ENCODE results near the gene FANCL.
"Not testable (repeated sequence)": the region's sequence is repeated elsewhere in the genome, so short reads cannot be mapped to it uniquely, and the experiment has no call there.

The FANCL gene

DNA sequence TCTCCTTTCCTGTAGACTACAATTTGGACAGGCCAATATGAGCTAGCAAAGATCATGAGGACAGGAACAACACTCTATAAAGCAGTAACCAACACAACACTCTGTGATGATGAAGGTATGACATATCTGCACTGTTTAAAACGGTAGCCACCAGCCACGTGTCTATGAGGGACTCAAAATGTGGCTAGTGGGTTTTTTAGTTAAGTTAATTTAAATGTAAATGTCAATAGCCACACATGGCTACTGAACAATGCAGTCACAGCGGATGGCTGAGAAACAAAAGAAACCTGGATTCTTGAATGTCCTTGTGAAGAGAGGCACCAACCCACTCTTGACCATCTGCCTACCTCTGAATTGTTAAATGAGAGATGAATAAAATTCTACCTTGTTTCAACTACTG lies 33.9 kb downstream of the FANCL start:
- in situ Hi-C loops (cut with HindIII; ENCODE audit: low sequenced_read_pairs), result no loop called here

DNA sequence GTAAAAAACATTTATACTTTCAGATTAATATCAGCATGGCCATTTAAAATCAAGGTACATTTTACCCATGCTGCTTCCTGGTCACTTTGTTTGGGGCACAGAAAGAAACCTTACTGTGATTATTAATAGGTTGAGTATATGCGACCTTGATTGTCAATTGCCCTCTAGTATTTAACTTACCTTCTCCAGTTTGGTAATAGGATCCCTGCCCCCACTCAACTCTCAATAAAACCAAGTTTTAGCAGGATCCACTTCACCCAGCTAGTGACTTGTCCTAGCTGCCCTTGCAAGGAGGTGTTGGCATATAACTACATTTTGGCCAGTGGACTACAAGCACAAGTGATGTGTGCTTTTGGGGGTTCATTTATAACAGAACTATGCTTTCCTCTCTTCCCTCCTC lies 34.3 kb downstream of the FANCL start:
- in situ Hi-C loops (cut with HindIII; ENCODE audit: low sequenced_read_pairs), result no loop called here

DNA sequence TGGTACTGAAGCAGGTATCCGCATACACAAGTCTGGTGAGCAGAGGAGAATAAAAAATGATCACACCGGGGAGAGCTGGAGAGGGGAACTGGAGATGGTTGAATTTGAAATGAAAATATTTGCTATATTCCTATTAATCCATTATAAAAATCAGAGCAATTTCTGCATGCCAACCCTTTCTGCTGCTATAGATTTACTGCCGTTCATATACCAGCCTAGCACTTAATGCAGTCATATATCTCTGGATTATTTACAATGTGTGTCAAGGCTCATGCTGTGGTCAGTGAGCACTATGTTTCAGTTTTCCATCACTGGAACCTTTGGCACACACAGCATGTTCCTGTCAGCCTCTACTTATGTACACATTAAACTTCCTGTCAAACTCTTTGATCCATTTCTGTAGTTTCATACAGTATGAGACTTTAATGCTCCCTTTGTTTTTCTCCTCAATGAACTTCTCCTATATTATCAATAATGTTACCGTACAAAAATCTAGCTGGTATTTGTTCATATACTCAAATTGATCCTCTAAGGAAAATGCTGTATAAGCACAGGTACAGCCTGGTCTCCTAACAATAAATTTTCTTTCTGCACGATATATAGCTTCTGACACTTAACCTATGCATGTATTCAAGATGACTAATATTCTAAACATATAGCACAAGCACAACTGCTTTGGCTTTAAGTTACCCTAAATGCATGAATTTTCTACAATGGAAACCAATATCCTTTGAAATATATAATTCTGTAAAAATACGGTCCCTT lies 36.7 kb downstream of the FANCL start:
- in situ Hi-C loops (cut with HindIII; ENCODE audit: low sequenced_read_pairs), result no loop called here

DNA sequence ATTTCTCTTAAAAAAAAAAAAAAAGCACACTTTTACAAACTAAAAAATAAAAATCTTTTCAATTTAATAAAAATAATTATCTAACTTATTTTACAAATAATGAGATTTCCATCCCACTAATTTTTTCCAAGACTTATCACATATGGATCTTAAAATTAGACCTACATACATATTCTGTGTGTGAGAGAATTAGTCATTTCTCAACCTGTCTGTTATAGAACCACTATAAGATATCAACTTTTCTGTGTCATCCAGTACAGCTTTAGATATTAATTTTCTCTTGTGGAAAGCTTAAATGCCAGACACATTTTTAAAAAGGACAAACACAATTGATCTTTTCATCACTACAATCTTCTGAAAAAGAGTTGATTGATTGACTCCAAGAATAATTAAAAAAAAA lies 38.1 kb downstream of the FANCL start:
- in situ Hi-C loops (cut with HindIII; ENCODE audit: low sequenced_read_pairs), result no loop called here

DNA sequence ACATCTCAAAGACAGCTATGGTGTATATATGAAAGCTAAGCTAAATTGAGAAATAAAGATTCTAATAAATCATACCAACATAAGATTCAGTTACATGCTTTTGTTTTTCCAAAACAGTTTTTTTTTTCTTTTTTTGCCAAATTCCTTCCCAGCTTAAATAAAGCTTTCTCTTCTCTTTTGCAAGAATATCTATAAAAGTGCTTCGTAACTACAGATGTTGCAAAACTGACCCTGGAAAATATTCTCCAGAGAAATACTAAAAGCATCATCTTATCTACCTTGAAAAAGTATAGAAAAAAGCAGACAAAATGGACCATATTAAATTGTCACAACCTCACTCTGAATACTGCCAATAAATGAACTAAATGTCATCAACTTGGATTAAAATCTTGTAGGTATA lies 38.7 kb downstream of the FANCL start:
- in situ Hi-C loops (cut with HindIII; ENCODE audit: low sequenced_read_pairs), result no loop called here

DNA sequence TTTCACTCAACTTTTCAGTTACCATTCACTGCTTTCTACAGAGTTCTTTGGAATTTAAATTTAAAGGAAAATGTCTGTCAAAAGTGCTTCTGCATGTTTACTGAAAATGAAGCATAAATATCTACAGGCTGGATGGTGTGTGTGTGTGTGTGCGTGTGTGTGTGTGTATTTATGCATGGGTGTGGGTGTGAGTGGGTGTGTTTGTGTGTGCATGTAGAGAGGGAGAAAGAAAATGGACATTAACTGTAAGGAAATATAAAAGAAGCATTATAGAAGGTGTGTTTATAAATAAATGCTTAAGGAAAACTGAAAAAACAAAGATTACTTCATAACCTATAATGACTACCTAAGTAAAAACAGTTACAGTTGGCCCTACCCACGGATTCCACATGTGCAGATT lies 43.2 kb downstream of the FANCL start:
- in situ Hi-C loops (cut with HindIII; ENCODE audit: low sequenced_read_pairs), result no loop called here

DNA sequence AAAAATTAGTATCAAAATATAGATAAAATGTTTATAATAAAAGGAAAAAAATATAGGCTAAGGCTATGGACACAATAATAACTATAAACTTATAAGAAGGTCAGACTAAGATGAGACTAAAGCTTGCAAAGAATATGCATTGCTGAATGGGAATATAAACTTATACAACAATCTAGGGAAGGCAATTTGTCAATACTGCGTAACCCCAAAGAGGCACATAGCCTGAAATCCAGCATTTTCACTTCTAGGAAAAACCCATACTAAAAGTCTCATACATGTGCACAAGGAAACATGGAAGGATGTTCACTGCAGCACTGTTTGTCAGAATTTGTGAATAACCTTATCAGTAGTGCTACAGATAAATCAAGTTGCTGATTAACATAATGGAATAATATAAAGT lies 45.5 kb downstream of the FANCL start:
- in situ Hi-C loops (cut with HindIII; ENCODE audit: low sequenced_read_pairs), result no loop called here

DNA sequence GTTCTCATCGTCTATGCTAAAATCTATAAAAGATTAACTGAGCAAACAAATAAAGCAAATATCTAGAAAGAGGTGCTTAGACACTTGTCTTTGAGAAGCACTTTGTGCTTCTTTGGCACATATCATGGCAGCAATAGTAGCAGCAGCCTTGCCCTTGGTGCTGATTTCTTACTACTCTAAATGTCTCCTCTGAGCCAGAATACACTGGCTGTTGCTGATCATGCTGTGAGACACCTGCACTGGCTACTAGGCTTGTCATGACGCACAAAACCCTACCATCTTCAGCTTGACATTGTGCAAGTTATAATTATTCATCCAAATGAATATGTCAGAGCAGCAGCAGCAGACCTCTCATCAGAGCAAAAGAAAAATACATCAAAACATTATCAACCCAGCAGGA lies 46.7 kb downstream of the FANCL start:
- in situ Hi-C loops (cut with HindIII; ENCODE audit: low sequenced_read_pairs), result no loop called here

DNA sequence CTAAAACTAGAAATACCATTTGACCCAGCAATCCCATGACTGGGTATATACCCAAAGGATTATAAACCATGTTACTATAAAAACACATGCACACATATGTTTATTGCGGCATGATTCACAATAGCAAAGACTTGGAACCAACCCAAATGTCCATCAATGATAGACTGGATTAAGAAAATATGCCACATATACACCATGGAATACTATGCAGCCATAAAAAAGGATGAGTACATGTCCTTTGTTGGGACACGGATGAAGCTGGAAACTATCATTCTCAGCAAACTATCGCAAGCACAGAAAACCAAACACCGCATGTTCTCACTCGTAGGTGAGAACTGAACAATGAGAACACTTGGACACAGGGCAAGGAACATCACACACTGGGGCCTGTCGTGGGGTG lies 54.1 kb downstream of the FANCL start:
- in situ Hi-C loops (cut with HindIII; ENCODE audit: low sequenced_read_pairs), result not testable (repeated sequence)

DNA sequence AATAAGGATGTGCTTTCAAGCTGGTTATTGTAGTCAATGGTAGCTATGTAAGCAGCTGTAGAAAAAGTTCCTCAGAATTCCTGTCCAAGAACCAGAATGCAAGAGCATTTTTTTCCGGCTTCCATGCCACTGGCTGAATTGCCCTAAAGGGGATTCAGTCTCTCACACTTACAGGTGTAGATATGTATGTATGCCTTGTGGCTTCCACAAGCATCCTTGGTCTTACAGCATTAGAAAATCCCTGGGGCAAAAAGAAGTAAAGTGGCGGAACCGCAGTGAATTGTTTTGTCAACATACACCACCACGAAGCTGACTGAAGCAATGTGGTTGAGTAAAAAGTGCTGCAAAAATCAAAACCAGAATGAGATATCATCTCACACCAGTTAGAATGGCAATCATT lies 54.6 kb downstream of the FANCL start:
- in situ Hi-C loops (cut with HindIII; ENCODE audit: low sequenced_read_pairs), result no loop called here

DNA sequence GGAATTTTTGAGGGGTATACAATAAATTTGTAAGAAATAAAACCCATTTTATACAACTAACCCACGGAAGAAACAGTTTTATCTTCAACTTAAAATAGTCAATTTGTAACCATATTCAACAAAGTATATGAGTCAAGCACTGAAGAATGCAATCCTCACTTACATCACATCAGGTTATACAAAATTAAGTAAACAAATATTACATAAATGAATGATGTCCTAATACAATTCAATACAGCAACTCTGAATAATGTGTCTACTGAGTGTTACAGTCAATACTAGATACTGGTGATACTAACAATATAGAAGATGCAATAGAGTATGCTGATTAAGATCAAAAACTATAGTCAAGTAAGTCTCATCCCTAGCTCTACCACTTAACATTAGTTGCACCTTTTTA lies 58.6 kb downstream of the FANCL start:
- in situ Hi-C loops (cut with HindIII; ENCODE audit: low sequenced_read_pairs), result no loop called here

DNA sequence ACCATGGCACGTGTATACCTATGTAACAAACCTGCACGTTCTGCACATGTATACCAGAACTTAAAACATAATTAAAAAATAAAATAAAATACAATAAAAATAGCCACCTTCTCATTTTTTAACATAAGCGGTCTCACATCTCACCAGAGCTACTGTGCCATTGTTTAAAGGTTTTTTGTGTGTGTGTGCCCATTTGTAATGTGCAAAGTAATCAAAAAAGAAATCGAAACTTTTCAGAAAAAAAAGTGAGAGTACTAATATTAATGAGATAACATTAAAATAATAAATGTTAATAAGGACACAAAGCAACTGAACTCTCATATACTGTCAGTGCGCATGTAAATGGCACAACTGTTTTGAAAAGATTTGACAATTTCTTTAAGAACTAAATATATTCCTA lies 60.5 kb downstream of the FANCL start:
- in situ Hi-C loops (cut with HindIII; ENCODE audit: low sequenced_read_pairs), result no loop called here

DNA sequence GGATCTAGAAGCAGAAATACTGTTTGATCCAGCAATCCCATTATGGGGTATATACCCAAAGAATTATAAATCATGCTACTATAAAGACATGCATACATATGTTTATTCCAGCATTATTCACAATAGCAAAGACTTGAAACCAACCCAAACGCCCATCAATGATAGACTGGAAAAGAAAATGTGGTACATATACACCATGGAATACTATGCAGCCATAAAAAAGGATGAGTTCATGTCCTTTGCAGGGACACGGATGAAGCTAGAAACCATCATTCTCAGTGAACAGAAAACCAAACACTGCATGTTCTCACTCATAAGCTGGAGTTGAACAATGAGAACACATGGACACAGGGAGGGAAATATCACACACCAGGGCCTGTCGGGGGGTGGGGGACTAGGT lies 61.0 kb downstream of the FANCL start:
- in situ Hi-C loops (cut with HindIII; ENCODE audit: low sequenced_read_pairs), result not testable (repeated sequence)

DNA sequence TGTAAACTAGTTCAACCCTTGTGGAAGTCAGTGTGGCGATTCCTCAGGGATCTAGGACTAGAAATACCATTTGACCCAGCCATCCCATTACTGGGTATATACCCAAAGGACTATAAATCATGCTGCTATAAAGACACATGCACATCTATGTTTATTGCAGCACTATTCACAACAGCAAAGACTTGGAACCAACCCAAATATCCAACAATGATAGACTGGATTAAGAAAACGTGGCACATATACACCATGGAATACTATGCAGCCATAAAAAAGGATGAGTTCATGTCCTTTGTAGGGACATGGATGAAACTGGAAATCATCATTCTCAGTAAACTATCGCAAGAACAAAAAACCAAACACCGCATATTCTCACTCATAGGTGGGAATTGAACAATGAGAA lies 63.9 kb downstream of the FANCL start:
- in situ Hi-C loops (cut with HindIII; ENCODE audit: low sequenced_read_pairs), result not testable (repeated sequence)

DNA sequence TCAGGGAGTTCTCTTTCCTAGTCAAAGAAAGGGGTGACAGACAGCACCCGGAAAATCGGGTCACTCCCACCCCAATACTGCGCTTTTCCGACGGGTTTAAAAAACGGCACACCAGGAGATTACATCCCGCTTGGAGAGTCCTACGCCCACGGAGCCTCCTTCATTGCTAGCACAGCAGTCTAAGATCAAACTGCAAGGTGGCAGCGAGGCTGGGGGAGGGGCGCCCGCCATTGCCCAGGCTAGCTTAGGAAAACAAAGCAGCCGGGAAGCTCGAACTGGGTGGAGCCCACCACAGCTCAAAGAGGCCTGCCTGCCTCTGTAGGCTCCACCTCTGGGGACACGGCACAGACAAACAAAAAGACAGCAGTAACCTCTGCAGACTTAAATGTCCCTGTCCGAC lies 69.3 kb downstream of the FANCL start:
- in situ Hi-C loops (cut with HindIII; ENCODE audit: low sequenced_read_pairs), result not testable (repeated sequence)

DNA sequence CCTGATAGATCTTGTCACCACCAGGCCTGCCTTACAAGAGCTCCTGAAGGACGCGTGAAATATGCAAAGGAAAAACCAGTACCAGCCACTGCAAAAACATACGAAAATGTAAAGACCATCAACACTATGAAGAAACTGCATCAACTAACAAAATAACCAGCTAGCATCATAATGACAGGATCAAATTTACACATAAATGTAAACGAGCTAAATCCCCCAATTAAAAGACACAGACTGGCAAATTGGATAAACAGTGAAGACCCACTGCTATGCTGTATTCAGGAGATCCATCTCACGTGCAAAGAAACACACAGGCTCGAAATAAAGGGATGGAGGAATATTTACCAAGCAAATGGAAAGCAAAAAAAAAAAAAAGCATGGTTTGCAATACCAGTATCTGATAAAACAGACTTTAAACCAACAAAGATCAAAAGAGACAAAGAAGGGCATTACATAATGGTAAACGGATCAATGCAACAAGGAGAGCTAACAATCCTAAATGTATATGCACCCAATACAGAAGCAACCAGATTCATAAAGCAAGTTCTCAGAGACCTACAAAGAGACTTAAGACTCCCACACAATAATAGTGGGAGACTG lies 70.7 kb downstream of the FANCL start:
- in situ Hi-C loops (cut with HindIII; ENCODE audit: low sequenced_read_pairs), result not testable (repeated sequence)

DNA sequence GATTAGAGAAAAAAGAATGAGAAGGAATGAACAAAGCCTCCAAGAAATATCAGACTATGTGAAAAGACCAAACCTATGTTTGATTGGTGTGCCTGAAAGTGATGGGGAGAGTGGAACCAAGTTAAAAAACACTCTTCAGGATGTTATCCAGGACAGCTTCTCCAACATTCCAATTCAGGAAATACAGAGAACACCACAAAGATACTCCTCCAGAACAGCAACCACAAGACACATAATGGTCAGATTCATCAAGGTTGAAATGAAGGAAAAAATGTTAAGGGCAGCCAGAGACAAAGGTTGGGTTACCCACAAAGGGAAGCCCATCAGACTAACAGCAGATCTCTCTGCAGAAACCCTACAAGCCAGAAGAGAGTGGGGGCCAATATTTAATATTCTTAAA lies 71.3 kb downstream of the FANCL start:
- in situ Hi-C loops (cut with HindIII; ENCODE audit: low sequenced_read_pairs), result not testable (repeated sequence)

DNA sequence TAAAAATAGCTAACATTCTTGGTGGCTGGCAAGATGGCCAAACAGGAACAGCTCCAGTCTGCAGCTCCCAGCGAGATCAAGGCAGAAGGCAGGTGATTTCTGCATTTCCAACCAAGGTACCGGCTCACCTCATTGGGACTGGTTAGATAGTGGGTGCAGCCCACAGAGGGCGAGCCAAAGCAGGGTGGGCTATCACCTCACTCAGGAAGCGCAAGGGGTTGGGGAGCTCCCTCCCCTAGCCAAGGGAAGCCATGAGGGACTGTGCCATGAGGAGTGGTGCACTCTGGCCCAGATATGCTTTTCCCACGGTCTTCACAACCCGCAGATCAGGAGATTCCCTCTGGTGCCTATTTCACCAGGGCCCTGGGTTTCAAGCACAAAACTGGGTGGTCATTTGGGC lies 73.0 kb downstream of the FANCL start:
- in situ Hi-C loops (cut with HindIII; ENCODE audit: low sequenced_read_pairs), result not testable (repeated sequence)

DNA sequence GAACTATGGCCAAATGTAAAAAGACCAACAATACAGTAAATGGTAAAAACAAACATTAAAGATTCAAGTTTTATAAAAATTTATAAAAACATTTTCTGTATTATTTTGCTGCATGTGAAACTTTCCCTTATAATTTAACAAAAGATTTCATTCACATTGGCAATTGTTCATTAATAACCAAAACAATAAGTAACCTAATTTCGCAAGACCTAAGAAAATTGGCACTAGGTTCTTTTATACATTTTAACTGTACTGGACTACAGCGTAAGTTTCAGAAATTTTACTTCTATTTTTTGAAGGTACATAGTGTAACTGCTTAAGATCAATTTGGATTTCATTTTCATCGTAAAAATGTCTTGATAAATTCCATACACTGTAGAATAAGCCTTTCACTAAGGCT lies 77.2 kb downstream of the FANCL start:
- in situ Hi-C loops (cut with HindIII; ENCODE audit: low sequenced_read_pairs), result no loop called here

DNA sequence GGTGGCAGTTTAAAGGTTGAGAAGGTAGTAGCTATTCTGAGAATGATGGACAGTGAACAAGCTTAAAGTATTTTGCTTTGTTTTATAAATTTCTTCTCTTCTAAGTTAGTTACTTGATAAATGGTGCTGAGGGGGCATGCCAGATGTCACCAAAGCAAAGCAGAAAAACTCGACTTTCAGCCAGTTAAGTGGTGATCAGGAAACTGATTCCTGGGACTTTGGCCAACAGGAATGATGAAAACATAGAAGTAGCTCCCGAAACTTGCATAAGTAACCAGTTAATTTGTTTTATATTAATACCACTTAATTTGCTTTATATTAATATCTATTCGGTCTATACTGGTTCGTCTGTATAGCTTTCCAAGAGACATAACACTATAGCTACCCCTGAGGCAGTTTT lies 82.6 kb downstream of the FANCL start:
- in situ Hi-C loops (cut with HindIII; ENCODE audit: low sequenced_read_pairs), result no loop called here

DNA sequence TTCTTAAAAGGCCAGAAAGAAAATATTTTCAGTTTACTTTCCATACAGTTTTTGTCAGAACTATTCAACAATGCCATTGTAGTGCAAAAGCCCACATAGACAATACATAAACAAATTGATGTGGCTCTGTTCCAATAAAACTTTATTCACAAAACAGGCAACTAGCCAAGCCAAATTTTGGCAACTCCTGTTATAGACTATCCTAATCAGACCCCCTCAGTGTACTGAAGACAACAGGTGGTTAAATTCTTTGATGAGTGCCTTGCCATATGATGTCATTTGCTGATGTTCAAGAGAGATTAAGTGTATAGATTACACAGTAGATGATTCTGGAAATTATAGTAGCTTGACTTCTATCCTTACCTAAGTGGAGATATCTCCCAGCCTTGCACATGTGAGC lies 83.4 kb downstream of the FANCL start:
- in situ Hi-C loops (cut with HindIII; ENCODE audit: low sequenced_read_pairs), result no loop called here

DNA sequence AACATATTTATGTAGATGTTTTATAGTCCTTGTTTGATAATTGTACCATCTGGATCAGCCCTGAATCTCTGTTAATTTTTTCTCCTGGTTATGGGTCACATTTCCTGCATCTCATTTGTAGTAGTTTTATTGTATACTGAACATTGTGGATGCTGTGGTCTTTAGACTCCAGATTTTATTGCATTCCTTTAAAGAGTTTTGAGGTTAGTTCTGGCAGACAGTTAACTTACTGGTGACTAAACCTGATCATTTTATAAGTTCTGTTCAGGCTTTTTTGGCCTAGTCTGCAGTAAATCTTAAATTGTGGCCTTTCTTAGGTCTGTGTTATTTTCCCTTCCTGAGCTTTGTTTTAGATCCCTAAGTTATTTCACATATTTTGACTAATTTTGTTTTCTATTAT lies 84.3 kb downstream of the FANCL start:
- in situ Hi-C loops (cut with HindIII; ENCODE audit: low sequenced_read_pairs), result no loop called here
